Naive thymus-derived CD4-positive, alpha-beta T cell (primary cell): ENCODE data around the gene WDR33. TPM values are rescaled to one million over a fixed set of nuclear protein-coding genes. Genes with fewer than 3 reads are reported as not detected.
A peak's percentile ranks its signal among the peaks of the same experiment; 100 is the strongest.

Source experiments
- ATAC-seq: fragments of 150-1000 bp; cut with Tn5 transposase; 2 replicates; pipeline ENCODE4 v1.10.0; 2021; ENCODE audit warnings: mild to moderate bottlenecking, moderate library complexity
- CTCF ChIA-PET: fragments of 350-600 bp; sonication (Branson Sonifier 250); formaldehyde crosslinking; loops from one replicate; lab custom pipeline; 2021; ENCODE audit warnings: antibody characterized with exemption; lab: Charles Lee
- POLR2A ChIA-PET: fragments of 350-600 bp; sonication (Branson Sonifier 250); formaldehyde crosslinking; loops from one replicate; lab custom pipeline; 2021; ENCODE audit warnings: antibody characterized with exemption, inconsistent platforms; lab: Charles Lee
- DNase-seq, 9 donors: peaks; one replicate each; pipeline versions ENCODE4 v3.0.0 to v3.0.0-alpha.2; 2020 to 2022; ENCODE audit warnings: mixed read lengths in 1 of 9
- H3K27ac ChIP-seq: one replicate; pipeline ENCODE4 v1.7.0; 2013; ENCODE audit warnings: mild to moderate bottlenecking, low read depth, low read length, moderate library complexity
- H3K27me3 ChIP-seq, 2 donors: one replicate each; pipeline ENCODE4 v1.7.0; 2013; ENCODE audit warnings: low read length in 2 of 2, mild to moderate bottlenecking in 2 of 2, moderate library complexity in 2 of 2; ENCODE audit not compliant: control insufficient read depth in 2 of 2, insufficient read depth in 2 of 2
- H3K36me3 ChIP-seq, 3 experiments: 1 replicate in 2 of 3; 2 replicates in 1 of 3; pipeline ENCODE4 v1.7.0; 2013; ENCODE audit warnings: low read length in 3 of 3, mild to moderate bottlenecking in 3 of 3, moderate library complexity in 1 of 3; ENCODE audit not compliant: insufficient read depth in 3 of 3, control insufficient read depth in 2 of 3
- H3K4me1 ChIP-seq, 2 donors: one replicate each; pipeline ENCODE4 v1.7.0; 2013; ENCODE audit warnings: low read length in 2 of 2, mild to moderate bottlenecking in 2 of 2, moderate library complexity in 1 of 2; ENCODE audit not compliant: control insufficient read depth in 2 of 2, insufficient read depth in 2 of 2
- H3K4me3 ChIP-seq: 2 replicates; pipeline ENCODE4 v1.7.0; 2013; ENCODE audit warnings: mild to moderate bottlenecking, low read length
- H3K9me3 ChIP-seq, 3 experiments: 1 replicate in 2 of 3; 2 replicates in 1 of 3; pipeline ENCODE4 v1.7.0; 2013; ENCODE audit warnings: low read length in 3 of 3; ENCODE audit not compliant: control insufficient read depth in 2 of 3
- H3K27ac Mint-ChIP-seq, 9 donors: one replicate each; pipeline ENCODE4 v1.8.0; 2020 to 2022; ENCODE audit warnings: mixed read lengths in 9 of 9, mild to moderate bottlenecking in 8 of 9, moderate library complexity in 5 of 9, inconsistent platforms in 2 of 9
- H3K27me3 Mint-ChIP-seq, 5 donors: one replicate each; pipeline ENCODE4 v1.8.0; 2021 to 2022; ENCODE audit warnings: mixed read lengths in 5 of 5, mild to moderate bottlenecking in 1 of 5
- H3K36me3 Mint-ChIP-seq, 5 donors: one replicate each; pipeline ENCODE4 v1.8.0; 2020 to 2022; ENCODE audit warnings: mixed read lengths in 5 of 5, mild to moderate bottlenecking in 3 of 5, inconsistent platforms in 1 of 5
- H3K4me1 Mint-ChIP-seq, 7 donors: one replicate each; pipeline ENCODE4 v1.8.0; 2020 to 2022; ENCODE audit warnings: mixed read lengths in 7 of 7, mild to moderate bottlenecking in 3 of 7, inconsistent platforms in 1 of 7
- H3K4me3 Mint-ChIP-seq, 10 donors: one replicate each; pipeline ENCODE4 v1.8.0; 2020 to 2022; ENCODE audit warnings: mild to moderate bottlenecking in 10 of 10, mixed read lengths in 10 of 10, moderate library complexity in 6 of 10, inconsistent platforms in 2 of 10
- H3K9me3 Mint-ChIP-seq, 11 donors: one replicate each; pipeline ENCODE4 v1.8.0; 2020 to 2022; ENCODE audit warnings: mixed read lengths in 11 of 11, mild to moderate bottlenecking in 4 of 11, inconsistent platforms in 1 of 11, moderate library complexity in 1 of 11
- intact Hi-C, 2 donors: fragments of 100-400 bp; cut with micrococcal nuclease; formaldehyde crosslinking; loops; one replicate each; pipeline ENCODE4 v1.15.1; 2023
- polyA plus RNA-seq, 2 donors: library from polyadenylated mRNA; unstranded; fragments of 300-500 nt; fragmentation: Illumina TruSeq; gene quantifications; one replicate each; pipeline ENCODE4 v1.2.3, GENCODE V29; 2021
- total RNA-seq, 6 experiments: library from RNA in 5 of 6; stranded (reverse) in 5 of 6; gene quantifications; 1 replicate in 5 of 6; 2 replicates in 1 of 6; pipeline ENCODE4 v1.2.3 and lab custom pipeline; 2021 to 2026

The WDR33 gene
- total and polyA plus RNA-seq, 7 experiments from 2014 or later = 36.7 to 98.7 (median 67.1) TPM

DNA sequence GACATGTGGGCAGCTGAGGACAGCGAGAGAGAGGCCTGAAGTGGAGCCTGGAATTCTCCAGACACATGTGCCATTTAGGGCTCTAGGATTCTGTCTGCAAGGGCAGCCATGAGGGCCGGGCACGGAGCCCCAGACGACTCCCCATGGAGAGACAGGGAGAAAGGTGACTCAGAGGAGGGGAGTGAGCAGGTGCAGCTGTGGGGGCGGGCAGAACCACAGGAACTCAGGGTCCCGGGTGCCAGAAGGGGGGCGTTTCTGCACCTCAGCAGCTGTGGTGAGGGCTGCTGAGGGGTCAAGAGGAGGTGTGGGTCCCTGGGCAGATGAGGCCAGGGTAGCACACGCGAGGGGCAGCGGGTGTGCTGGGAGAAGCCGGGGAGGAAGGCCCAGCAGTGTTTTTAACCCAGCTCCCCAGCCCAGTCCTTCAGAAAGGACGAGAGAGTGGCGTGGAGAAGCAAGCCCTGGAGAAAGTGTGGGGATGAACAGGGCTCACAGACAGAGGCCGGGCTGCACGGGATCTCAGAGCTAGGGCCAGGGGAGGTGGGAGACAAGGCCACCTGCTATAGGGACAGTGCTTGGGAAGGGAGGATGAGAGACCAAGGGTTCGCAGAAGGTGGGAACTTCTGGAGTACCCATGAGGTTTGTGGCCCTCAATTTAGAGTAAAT lies 157.4 kb downstream of the WDR33 start:
- Histone ChIP-seq H3K27me3 (no peaks in the 10 kb centered on the region), H3K9me3 (no peaks in the 10 kb centered on the region), H3K36me3 (no peaks in the 10 kb centered on the region), H3K4me3 (no peak overlapping the region), H3K4me1 (peaks cover 0 to 9% of the 10 kb centered on the region in 2 donors), H3K27ac (no peak overlapping the region)
- Mint-ChIP-seq H3K36me3 (no peaks in the 10 kb centered on the region), H3K4me1 (peaks cover 10 to 13% (median 11%) of the 10 kb centered on the region in 7 donors), H3K9me3 (no peaks in the 10 kb centered on the region), H3K27me3 (peaks cover 0 to under 1% (median 0%) of the 10 kb centered on the region in 5 donors), H3K4me3 (no peak overlapping the region), H3K27ac (no peak overlapping the region)
- intact Hi-C loops = no loop called here
- DNase-seq (no peak), ATAC-seq (no peak)
- CTCF ChIA-PET = interaction anchor here (0.5 to 10.3 kb wide), 2 partner anchors 62 to 64 kb away, joined by 3 to 141 read pairs; no protein-coding TSS in a partner anchor
- POLR2A ChIA-PET = no interaction called here

DNA sequence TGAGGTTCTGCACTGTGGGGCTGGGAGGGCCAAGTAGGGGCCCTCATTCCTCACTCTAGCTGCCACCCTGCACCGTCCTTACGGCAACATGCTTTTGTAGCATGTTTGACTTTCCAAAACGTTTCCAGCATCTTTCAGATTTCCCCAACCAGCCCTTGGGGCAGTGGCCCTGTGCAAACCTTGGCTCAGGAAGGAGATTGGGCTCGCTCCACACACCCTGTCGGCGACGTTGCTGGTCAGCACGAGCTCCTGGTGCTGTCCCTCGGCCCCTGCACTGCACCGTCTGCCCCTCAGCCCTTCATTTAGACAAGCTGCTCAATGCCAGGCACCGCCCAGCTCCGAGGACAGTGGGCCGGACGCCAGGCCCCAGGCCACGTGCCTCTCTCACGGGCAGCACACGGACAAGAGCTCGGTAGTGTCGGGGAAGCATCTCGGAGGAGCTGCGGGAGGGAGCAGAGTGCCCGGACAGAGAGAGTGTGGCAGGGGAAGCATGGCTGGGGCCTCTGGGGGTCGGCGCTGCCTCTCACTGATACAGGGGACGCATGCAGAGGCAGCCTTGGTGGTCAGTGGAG lies 158.1 kb downstream of the WDR33 start:
- H3K36me3 ChIP-seq = no peaks in the 10 kb centered on the region
- H3K4me1 Mint-ChIP-seq = peaks cover 10 to 20% (median 17%) of the 10 kb centered on the region in 7 donors
- intact Hi-C loops = no loop called here
- H3K27me3 Mint-ChIP-seq = no peaks in the 10 kb centered on the region
- H3K27ac ChIP-seq = no peak overlapping the region
- H3K36me3 Mint-ChIP-seq = no peaks in the 10 kb centered on the region
- H3K4me1 ChIP-seq = peaks cover 0 to 9% of the 10 kb centered on the region in 2 donors
- no peak for ATAC-seq
- H3K4me3 Mint-ChIP-seq = no peak overlapping the region
- no peak for DNase-seq
- no peak overlapping the region for H3K4me3 ChIP-seq
- H3K9me3 ChIP-seq = no peaks in the 10 kb centered on the region
- CTCF ChIA-PET = interaction anchor here (0.9 to 10.3 kb wide), 2 partner anchors 58 to 61 kb away, joined by 4 to 141 read pairs; no protein-coding TSS in a partner anchor
- peak overlapping the region in 2 of 9 donors; percentile 25 to 51 for H3K27ac Mint-ChIP-seq
- no peaks in the 10 kb centered on the region for H3K27me3 ChIP-seq
- H3K9me3 Mint-ChIP-seq = no peaks in the 10 kb centered on the region
- POLR2A ChIA-PET = interaction anchor here (0.6 kb wide), 1 partner anchor 23 kb away, joined by 3 read pairs; no protein-coding TSS in a partner anchor

DNA sequence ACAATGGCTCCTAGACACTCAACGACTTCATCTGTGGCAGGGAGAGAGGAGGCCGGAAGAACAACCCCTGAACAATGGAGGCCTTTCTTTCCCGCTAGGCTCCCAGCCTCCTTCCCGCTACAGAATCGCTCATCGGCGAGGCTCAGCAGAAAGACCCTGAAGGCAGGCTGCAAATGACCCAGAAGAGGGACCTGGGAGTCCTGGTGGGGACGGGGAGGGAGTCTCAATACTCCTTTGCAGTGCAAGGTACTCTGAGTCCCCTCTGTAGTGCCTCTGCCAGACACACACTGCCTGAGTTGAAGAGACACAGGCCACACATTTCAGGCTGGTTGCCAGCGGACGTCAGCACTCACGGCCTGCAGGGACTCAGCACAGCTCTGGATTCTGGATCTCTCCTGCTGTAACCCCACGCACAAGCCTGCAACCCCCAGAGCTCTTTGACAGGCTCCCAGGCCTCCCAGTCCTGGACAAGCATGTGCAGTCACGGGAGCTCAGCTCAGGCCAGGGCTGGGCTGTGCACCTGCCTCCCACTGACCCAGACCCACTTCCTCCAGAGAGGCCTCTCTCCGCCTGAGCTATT lies 158.9 kb downstream of the WDR33 start:
- DNase-seq = no peak
- Mint-ChIP-seq H3K9me3 (no peaks in the 10 kb centered on the region), H3K4me3 (no peak overlapping the region), H3K27ac (peak overlapping the region in 1 of 9 donors; percentile 51), H3K4me1 (peaks cover 10 to 25% (median 21%) of the 10 kb centered on the region in 7 donors), H3K36me3 (no peaks in the 10 kb centered on the region), H3K27me3 (no peaks in the 10 kb centered on the region)
- no peak overlapping the region for H3K4me3 ChIP-seq
- H3K27me3 ChIP-seq = no peaks in the 10 kb centered on the region
- H3K36me3 ChIP-seq = no peaks in the 10 kb centered on the region
- H3K27ac ChIP-seq = no peak overlapping the region
- POLR2A ChIA-PET = no interaction called here
- no peak for ATAC-seq
- no peaks in the 10 kb centered on the region for H3K9me3 ChIP-seq
- CTCF ChIA-PET = interaction anchor here (0.6 to 10.3 kb wide), 4 partner anchors 13 to 76 kb away, joined by 3 to 141 read pairs (median 9); no protein-coding TSS in a partner anchor
- intact Hi-C loops = no loop called here
- peaks cover 0 to 9% of the 10 kb centered on the region in 2 donors for H3K4me1 ChIP-seq

DNA sequence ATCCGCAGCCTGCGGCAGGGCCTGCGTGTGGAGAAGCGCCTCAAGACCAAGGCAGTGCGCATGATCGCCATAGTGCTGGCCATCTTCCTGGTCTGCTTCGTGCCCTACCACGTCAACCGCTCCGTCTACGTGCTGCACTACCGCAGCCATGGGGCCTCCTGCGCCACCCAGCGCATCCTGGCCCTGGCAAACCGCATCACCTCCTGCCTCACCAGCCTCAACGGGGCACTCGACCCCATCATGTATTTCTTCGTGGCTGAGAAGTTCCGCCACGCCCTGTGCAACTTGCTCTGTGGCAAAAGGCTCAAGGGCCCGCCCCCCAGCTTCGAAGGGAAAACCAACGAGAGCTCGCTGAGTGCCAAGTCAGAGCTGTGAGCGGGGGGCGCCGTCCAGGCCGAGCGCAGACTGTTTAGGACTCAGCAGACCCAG lies 159.6 kb downstream of the WDR33 start:
- Mint-ChIP-seq H3K9me3 (no peaks in the 10 kb centered on the region), H3K27ac (no peak overlapping the region), H3K4me3 (no peak overlapping the region), H3K4me1 (peaks cover 10 to 31% (median 23%) of the 10 kb centered on the region in 7 donors), H3K36me3 (no peaks in the 10 kb centered on the region), H3K27me3 (no peaks in the 10 kb centered on the region)
- Histone ChIP-seq H3K4me3 (no peak overlapping the region), H3K4me1 (peaks cover 0 to 9% of the 10 kb centered on the region in 2 donors), H3K27me3 (no peaks in the 10 kb centered on the region), H3K9me3 (no peaks in the 10 kb centered on the region), H3K36me3 (no peaks in the 10 kb centered on the region), H3K27ac (no peak overlapping the region)
- no peak for DNase-seq
- intact Hi-C loops = no loop called here
- no peak for ATAC-seq
- ChIA-PET POLR2A (no interaction called here), CTCF (interaction anchor here (3.3 to 10.3 kb wide), 2 partner anchors 12 to 60 kb away, joined by 14 to 141 read pairs; no protein-coding TSS in a partner anchor)

Other genes with a start within 250 kb of the WDR33 start
- gene GPR17, start 165.0 kb downstream of the WDR33 start, total RNA-seq = not detected
- gene GPR17, start 165.0 kb downstream of the WDR33 start, polyA plus RNA-seq = not detected
- gene LIMS2, start 135.6 kb downstream of the WDR33 start, total RNA-seq = 10 to 100 TPM in 2 of 5 experiments, 1 to 10 TPM in 3; 5.3 to 13.7 (median 10.0) TPM
- 10 to 100 TPM; 17.0 to 27.0 TPM for gene LIMS2, start 135.6 kb downstream of the WDR33 start, polyA plus RNA-seq
- gene SFT2D3, start 109.7 kb downstream of the WDR33 start, total RNA-seq = 10 to 100 TPM in 2 of 5 experiments, 1 to 10 TPM in 3; 6.0 to 17.8 (median 8.9) TPM
- 1 to 10 TPM; 1.4 to 2.1 TPM for gene SFT2D3, start 109.7 kb downstream of the WDR33 start, polyA plus RNA-seq
- 10 to 100 TPM; 22.9 to 45.6 (median 30.7) TPM for gene POLR2D, start 47.0 kb upstream of the WDR33 start, total RNA-seq
- gene POLR2D, start 47.0 kb upstream of the WDR33 start, polyA plus RNA-seq = 10 to 100 TPM; 41.0 to 42.1 TPM
- 10 to 100 TPM; 10.5 to 17.2 (median 15.1) TPM for gene AMMECR1L, start 74.8 kb upstream of the WDR33 start, total RNA-seq
- 10 to 100 TPM in 1 of 2 donors, 1 to 10 TPM in 1; 4.4 to 10.4 TPM for gene AMMECR1L, start 74.8 kb upstream of the WDR33 start, polyA plus RNA-seq
- gene SAP130, start 216.9 kb upstream of the WDR33 start, total RNA-seq = 10 to 100 TPM; 29.9 to 38.0 (median 30.9) TPM
- gene SAP130, start 216.9 kb upstream of the WDR33 start, polyA plus RNA-seq = 10 to 100 TPM in 1 of 2 donors, 1 to 10 TPM in 1; 6.7 to 17.3 TPM